HG03025 (cell line): ENCODE measurements around the gene FHIT.

ENCODE experiments used
- ATAC-seq: cut with Tn5 transposase; IDR thresholded peaks from one replicate; pipeline ENCODE4 v1.9.1; 2021; ENCODE audit warnings: mild to moderate bottlenecking, moderate library complexity; ENCODE audit not compliant: unreplicated experiment, low FRiP score

The FHIT gene

DNA sequence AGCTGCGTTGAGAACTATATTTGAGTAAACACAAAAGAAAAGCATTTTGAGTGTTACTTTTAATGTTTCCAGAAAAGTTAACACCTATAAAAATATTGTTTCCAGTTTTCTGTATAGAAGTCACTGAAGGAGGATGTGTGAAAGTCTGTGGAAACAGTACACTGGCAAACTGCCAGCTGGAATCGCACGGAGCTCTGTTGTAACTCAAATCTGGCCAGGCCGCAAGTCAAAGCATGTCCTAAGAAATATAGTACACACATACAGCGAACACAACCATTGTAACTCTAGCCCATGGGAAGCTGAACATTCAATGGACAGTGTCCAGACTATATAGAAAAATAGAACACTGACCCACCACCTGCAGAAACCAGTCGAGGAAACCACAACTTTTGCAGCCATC, 657.2 kb downstream of the FHIT start:
- ATAC-seq, result no peak

DNA sequence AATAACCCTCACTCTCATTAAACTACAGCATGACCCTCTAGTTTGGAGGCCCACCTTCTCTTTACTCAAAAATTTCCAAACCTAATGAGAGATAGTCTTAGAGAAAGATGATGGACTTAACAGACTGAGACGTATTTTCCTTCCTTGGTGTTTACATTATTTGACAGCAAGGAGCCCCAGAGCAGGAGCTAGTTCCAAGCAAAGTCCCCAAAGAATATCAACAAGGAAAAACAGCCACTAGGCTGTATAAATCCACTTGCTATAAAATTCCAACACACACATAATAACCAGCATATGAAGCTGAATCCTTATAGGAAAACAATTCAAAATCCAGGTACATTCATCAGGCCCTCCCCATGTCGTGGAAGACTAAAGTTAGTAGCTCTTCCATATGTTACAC, 660.0 kb downstream of the FHIT start:
- ATAC-seq, result no peak

DNA sequence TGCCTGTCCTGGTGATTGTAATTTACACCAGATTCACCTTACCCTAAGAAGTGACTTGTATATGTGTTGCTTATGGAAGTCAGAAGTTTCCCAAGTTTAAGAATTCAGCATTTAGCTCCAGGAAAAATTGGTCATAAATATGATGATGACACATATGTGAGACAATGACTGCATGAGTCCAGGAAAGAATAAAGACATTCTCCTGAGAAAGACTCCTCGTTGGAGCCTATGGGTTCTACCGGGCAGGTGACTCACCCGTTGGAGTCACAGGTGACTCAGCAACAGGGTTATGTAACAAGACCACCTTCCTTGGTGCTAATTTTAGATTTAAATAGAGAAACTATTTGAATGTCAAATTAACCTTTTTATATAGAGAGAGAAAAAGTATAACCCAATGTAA, 662.4 kb downstream of the FHIT start:
- ATAC-seq, result no peak

DNA sequence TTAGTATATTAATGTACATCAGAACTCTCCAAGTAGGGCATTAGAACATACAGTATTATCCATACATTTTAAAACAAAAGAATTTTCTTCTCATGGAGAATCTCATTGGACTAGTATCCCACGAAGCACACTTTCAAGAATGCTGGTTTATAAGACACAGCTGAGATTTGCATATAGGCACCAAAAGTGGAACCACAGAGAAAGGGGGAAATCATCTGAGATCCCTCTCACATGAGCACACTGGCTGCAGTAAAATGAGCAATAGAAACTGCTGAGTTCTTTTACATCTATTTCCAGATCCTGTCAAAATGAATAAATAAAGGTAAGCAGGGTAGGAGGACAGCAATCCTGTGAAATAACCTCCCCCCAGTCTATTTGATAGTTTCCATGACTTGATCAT, 665.3 kb downstream of the FHIT start:
- peak; percentile 51 for ATAC-seq

DNA sequence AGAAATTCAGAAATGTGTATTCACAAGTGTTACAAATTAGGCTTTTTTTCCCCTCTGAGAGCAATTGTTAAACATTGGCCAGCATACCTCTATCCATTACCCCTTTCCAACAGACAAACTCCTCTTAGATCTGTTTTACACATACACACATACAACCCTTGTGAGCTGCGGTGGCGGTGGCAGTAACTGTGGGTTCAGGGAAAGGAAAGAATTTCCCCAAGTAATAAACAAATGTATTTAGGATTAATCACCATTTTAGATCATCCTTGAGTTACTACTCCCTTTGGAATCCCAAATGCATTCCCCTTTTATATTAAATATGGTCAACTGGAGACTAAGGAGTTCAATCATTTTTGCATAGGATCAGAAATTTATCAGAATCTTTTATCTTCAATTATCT, 667.0 kb downstream of the FHIT start:
- ATAC-seq, result no peak

DNA sequence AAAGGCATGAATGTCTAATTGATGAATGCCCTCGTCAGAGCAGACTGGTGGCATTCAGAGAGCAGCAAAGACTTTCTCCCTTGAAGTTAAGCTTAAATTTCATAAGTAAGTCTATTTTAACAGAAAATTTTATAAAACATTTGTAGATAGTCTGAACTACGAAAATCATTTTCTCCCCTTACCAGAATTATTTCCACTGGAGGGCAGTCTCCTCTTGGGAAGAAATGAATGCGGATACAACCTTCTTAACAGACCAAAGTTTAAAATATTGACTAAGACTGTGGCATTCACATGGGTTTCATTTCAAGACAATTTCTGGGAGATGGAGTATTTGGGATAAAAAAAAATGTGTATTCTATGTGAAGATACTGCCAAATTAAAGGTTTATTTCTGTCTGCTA, 669.0 kb downstream of the FHIT start:
- no peak for ATAC-seq

GRCh38 chr3:60580809-60581208, 670.4 kb downstream of the FHIT start:
- ATAC-seq, result no peak

DNA sequence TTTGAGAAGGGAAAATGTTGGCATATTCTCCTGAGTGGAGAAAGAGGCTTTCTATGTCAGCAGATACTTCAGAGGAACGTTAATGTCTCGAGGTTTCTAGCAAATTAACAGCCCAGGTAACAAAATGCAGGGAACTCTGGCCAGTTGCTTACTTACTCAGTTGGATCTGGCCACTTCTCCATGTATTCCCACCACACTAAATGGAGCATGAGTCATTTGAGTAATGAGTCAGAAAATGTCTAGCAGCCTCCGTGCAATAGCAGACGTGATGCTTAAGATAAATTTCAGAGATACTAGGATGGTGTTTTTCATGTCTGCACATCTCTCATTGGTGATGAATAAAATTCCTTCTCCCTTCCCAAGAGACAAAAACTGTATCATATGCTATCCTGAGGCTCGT, 671.5 kb downstream of the FHIT start:
- ATAC-seq, result no peak

- no peak for ATAC-seq
Measured at GRCh38 chr3:60578936-60579335, 672.3 kb downstream of the FHIT start.

DNA sequence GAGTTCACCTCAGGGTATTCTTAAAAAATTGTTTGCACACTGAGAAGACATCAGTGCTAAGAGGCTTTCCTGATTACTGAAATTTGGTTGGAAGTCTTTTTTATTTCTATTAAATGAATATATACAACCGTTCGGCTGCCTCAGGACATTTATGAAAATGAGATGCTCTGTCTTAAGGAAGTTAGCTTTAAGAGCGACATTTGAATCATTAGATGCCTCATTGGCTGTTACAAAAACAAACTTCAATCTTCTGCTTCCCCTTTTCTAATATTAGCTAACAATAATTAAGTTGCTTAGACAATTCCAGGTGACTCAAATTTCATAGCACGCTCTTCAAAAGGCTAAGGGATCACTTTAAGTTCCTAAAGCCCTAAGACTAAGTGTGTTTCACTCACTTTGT, 673.7 kb downstream of the FHIT start:
- ATAC-seq, result no peak

GRCh38 chr3:60575718-60576272, 675.5 kb downstream of the FHIT start:
- no peak for ATAC-seq

- no peak for ATAC-seq
Measured at GRCh38 chr3:60574046-60574769, 677.0 kb downstream of the FHIT start.

- ATAC-seq, result no peak
Measured at GRCh38 chr3:60573494-60573893, 677.8 kb downstream of the FHIT start.

- no peak for ATAC-seq
Measured at GRCh38 chr3:60571511-60571910, 679.7 kb downstream of the FHIT start.

DNA sequence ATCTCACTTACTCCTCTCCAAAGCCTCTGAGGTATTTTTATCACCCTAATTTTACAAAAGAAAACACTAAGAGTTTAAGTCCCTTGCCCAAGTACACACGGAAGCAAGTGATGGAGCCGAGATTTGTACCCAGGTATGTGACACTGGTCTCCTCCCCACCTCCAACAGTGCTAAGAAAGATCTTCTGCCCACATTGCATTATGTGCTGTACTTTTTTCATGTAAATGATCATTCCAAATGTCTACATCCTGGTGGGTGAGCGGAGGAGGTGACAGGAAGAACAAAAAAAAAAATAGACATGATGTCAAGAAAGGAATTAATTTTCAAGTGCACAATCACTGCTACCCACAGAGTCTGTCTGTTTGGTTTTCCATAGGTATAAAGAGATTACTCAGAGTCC, 694.1 kb downstream of the FHIT start:
- no peak for ATAC-seq

GRCh38 chr3:60555686-60556354, 695.4 kb downstream of the FHIT start:
- peak; percentile 85 for ATAC-seq

- ATAC-seq, result no peak
Measured at GRCh38 chr3:60553144-60553543, 698.1 kb downstream of the FHIT start.

DNA sequence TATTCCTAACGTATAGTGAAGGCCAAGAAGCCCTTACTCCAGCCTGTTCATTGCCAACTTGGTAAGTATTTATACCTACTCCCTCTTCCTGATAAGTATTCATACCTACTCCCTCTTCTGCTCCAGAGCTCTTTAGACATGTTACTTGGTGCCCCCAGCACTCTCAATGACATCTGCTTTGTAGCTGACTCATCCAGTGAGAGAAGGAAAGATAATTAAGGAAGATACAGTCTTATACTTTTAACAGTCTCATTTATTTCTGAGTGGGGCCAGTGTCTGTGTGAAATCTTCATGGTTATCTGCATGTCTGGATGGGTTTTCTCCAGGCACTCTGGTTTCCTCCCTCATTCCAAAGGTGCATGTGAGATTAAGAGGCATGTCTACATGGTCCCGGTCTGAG, 698.7 kb downstream of the FHIT start:
- ATAC-seq, result no peak

GRCh38 chr3:60551455-60552209, 699.6 kb downstream of the FHIT start:
- no peak for ATAC-seq

DNA sequence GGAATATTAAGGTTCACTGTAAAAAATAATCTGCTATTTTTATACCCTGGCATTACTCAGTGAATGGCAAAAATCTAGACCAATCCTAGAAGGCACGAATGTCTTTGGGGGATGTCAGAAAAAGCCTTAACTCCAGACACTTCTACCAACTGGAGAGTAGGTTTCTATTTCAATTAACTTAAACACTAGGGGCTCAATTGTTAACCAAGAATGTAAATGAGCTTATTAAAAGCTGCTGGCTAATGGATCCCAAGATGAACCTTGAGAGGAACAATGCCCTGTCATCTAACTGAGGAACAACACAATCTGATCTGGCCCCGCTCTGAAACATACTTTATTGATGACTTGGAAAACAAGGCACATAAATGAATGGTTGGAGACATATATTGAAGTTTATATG, 701.4 kb downstream of the FHIT start:
- no peak for ATAC-seq

GRCh38 chr3:60542995-60543394, 708.3 kb downstream of the FHIT start:
- no peak for ATAC-seq
